Measurements from ENCODE around the gene FAM89B. TPM values are rescaled to one million over a fixed set of nuclear protein-coding genes. Genes with fewer than 3 reads are reported as not detected.

Gene FAM89B
- total RNA-seq, 1 experiment from 2014 or later, result 102 TPM

DNA sequence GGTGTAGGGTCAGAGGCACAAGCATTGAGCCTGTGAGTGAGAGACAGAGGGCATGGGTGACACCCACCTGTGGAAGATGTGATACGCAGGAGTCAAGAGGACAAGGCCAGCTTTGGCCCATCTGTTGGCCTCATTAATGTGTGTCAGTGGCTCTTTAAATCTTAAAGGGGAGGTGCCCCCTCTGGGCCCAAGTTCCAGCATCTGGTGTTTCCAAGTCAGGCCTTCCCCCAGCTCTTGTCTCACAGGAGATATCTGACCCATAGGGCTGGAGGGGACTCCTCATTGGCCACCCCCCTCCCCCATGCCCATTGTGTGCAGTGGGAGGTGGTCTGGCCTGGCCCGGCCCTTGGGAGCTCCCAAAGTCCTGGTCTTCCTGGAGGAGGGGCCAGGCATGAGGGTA is 14.3 kb downstream of the FAM89B start:
- TF ChIP-seq, protein P1, sequence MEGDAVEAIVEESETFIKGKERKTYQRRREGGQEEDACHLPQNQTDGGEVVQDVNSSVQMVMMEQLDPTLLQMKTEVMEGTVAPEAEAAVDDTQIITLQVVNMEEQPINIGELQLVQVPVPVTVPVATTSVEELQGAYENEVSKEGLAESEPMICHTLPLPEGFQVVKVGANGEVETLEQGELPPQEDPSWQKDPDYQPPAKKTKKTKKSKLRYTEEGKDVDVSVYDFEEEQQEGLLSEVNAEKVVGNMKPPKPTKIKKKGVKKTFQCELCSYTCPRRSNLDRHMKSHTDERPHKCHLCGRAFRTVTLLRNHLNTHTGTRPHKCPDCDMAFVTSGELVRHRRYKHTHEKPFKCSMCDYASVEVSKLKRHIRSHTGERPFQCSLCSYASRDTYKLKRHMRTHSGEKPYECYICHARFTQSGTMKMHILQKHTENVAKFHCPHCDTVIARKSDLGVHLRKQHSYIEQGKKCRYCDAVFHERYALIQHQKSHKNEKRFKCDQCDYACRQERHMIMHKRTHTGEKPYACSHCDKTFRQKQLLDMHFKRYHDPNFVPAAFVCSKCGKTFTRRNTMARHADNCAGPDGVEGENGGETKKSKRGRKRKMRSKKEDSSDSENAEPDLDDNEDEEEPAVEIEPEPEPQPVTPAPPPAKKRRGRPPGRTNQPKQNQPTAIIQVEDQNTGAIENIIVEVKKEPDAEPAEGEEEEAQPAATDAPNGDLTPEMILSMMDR (IDR thresholded peaks at IDR 0.05), result no peak
- TF ChIP-seq SIN3A (IDR thresholded peaks at IDR 0.05; ENCODE audit: borderline replicate concordance, insufficient read depth, low read depth, low read length) (no peak), POLR2AphosphoS5 (IDR thresholded peaks at IDR 0.05; ENCODE audit: low read depth, low read length) (no peak), TCF7L2 (IDR thresholded peaks at IDR 0.05; ENCODE audit: low read depth, low read length) (no peak)
- TF ChIP-seq, protein P2, sequence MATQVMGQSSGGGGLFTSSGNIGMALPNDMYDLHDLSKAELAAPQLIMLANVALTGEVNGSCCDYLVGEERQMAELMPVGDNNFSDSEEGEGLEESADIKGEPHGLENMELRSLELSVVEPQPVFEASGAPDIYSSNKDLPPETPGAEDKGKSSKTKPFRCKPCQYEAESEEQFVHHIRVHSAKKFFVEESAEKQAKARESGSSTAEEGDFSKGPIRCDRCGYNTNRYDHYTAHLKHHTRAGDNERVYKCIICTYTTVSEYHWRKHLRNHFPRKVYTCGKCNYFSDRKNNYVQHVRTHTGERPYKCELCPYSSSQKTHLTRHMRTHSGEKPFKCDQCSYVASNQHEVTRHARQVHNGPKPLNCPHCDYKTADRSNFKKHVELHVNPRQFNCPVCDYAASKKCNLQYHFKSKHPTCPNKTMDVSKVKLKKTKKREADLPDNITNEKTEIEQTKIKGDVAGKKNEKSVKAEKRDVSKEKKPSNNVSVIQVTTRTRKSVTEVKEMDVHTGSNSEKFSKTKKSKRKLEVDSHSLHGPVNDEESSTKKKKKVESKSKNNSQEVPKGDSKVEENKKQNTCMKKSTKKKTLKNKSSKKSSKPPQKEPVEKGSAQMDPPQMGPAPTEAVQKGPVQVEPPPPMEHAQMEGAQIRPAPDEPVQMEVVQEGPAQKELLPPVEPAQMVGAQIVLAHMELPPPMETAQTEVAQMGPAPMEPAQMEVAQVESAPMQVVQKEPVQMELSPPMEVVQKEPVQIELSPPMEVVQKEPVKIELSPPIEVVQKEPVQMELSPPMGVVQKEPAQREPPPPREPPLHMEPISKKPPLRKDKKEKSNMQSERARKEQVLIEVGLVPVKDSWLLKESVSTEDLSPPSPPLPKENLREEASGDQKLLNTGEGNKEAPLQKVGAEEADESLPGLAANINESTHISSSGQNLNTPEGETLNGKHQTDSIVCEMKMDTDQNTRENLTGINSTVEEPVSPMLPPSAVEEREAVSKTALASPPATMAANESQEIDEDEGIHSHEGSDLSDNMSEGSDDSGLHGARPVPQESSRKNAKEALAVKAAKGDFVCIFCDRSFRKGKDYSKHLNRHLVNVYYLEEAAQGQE (IDR thresholded peaks at IDR 0.05; ENCODE audit: insufficient read depth in 1 of 2, low read depth in 2 of 2, low read length in 1 of 2), result no peak
- ATAC-seq, result no peak
- in situ Hi-C loops (cut with HindIII; ENCODE audit: low pct_unique_long_range_greater_than_20kb, low sequenced_read_pairs), result no loop called here
- no TSS peak for BruUV-seq (replicated peaks)
- DNase-seq (ENCODE audit: low read depth, low spot score), result no peak
- no peaks in the 10 kb centered on the region for H3K27me3 ChIP-seq (ENCODE audit: control insufficient read depth, insufficient read depth, low read length)
- CTCF ChIA-PET, result no interaction called here
- intact Hi-C loops (cut with micrococcal nuclease; ENCODE audit: unreplicated experiment), result no loop called here
- H3K9me3 ChIP-seq (ENCODE audit: control insufficient read depth, insufficient read depth, low read depth, low read length), result no peaks in the 10 kb centered on the region
- POLR2A ChIA-PET, result no interaction called here
- H3K27ac ChIP-seq (ENCODE audit: low read length), result no peak overlapping the region
- H3K36me3 ChIP-seq (ENCODE audit: control insufficient read depth, insufficient read depth, low read length), result peaks cover 6% of the 10 kb centered on the region
- H3K4me3 ChIP-seq (ENCODE audit: low read depth in 2 of 2, low read length in 2 of 2), result no peak overlapping the region
- H3K4me1 ChIP-seq (ENCODE audit: control insufficient read depth, insufficient read depth, low read length), result peaks cover 17% of the 10 kb centered on the region

DNA sequence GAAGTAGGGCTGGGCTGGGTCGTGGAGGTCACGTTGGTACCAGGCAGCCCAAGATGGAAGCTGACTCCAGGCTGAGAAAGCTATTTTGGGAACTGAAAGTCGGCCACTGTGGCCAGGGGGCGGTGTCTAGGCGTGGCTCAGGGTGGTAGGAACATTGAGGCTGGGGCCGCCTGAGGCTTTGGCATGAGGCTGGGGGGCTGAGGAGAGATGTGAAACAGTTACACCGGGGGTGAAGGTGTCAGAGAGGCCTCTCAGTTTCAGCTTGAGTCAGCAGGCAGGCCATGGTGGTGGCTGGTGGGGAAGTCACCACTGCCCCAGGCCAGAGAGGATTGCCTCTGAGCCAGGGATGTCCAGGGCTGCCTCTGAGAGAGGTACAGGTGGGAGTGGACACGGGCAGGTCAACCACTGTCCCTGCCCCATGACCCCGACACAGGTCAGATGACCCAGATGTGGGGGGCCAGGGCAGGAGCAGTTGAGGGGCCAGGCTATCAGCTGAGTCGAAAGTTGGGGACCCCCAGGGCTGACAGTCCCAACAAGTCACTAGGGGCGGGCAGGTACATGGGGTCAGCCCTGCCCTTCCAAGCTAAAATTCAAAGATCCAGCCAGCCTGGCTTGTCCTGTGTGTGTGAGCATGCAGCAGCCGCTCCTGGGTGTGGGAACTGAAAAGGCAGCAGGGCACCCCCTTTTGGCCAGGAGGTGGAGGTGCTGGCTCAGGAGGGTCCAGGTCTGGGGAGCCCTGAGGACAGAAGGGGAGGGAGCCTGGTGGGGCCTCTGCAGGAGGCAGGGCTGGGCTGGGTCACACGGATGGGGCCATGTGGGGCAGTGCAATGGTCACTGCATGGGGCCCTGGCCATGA is 16.1 kb downstream of the FAM89B start:
- no peak for DNase-seq (ENCODE audit: low read depth, low spot score)
- Histone ChIP-seq H3K4me1 (ENCODE audit: control insufficient read depth, insufficient read depth, low read length) (peaks cover 17% of the 10 kb centered on the region), H3K4me3 (ENCODE audit: low read depth in 2 of 2, low read length in 2 of 2) (no peak overlapping the region), H3K27me3 (ENCODE audit: control insufficient read depth, insufficient read depth, low read length) (no peaks in the 10 kb centered on the region), H3K9me3 (ENCODE audit: control insufficient read depth, insufficient read depth, low read depth, low read length) (no peaks in the 10 kb centered on the region), H3K36me3 (ENCODE audit: control insufficient read depth, insufficient read depth, low read length) (peaks cover 6% of the 10 kb centered on the region), H3K27ac (ENCODE audit: low read length) (peak overlapping the region; percentile 36)
- intact Hi-C loops (cut with micrococcal nuclease; ENCODE audit: unreplicated experiment), result no loop called here
- in situ Hi-C loops (cut with HindIII; ENCODE audit: low pct_unique_long_range_greater_than_20kb, low sequenced_read_pairs), result no loop called here
- BruUV-seq (replicated peaks), result no TSS peak
- ChIA-PET CTCF (interaction anchor here (0.7 kb wide), 1 partner anchor 207 kb away, joined by 10 read pairs; no protein-coding TSS in a partner anchor), POLR2A (interaction anchor here (0.5 to 0.8 kb wide), 2 partner anchors 17 to 80 kb away, joined by 3 to 11 read pairs; no protein-coding TSS in a partner anchor)
- ATAC-seq, result peak; percentile 86
- TF ChIP-seq, protein P1 (IDR thresholded peaks at IDR 0.05), result no peak; the same call in 1 of the 2 replicates
- no peak for TF ChIP-seq POLR2AphosphoS5 (IDR thresholded peaks at IDR 0.05; ENCODE audit: low read depth, low read length)
- no peak for TF ChIP-seq SIN3A (IDR thresholded peaks at IDR 0.05; ENCODE audit: borderline replicate concordance, insufficient read depth, low read depth, low read length)
- TF ChIP-seq, protein P2 (IDR thresholded peaks at IDR 0.05; ENCODE audit: insufficient read depth in 1 of 2, low read depth in 2 of 2, low read length in 1 of 2), result no peak
- TF ChIP-seq TCF7L2 (IDR thresholded peaks at IDR 0.05; ENCODE audit: low read depth, low read length), result no peak
